MM.1S (cell line): Measurements from ENCODE around the gene TRIM8.
"Not testable (repeated sequence)": the region's sequence is repeated elsewhere in the genome, so short reads cannot be mapped to it uniquely, and the experiment has no call there.

ENCODE experiments used
- DNase-seq: peaks from one replicate; pipeline ENCODE4 v3.0.0-alpha.2; 2015
- H2AFZ ChIP-seq: fragments of 300-600 bp; sonication (generic); 2 replicates; pipeline ENCODE4 v1.6.0; 2016; ENCODE audit warnings: antibody characterized with exemption, low read length
- H3F3A ChIP-seq: fragments of 300-600 bp; sonication (generic); 2 replicates; pipeline ENCODE4 v1.6.1; 2016; ENCODE audit warnings: mild to moderate bottlenecking, antibody characterized with exemption, low read length, moderate library complexity, mixed read lengths; ENCODE audit not compliant: insufficient read depth
- H3K27ac ChIP-seq: fragments of 300-600 bp; sonication (generic); 2 replicates; pipeline ENCODE4 v1.5.1; 2016; ENCODE audit warnings: mild to moderate bottlenecking, low read length
- H3K27me3 ChIP-seq: fragments of 300-600 bp; sonication (generic); replicated peaks from 2 replicates; pipeline ENCODE4 v1.6.0; 2016; ENCODE audit warnings: low read length; ENCODE audit not compliant: insufficient read depth
- H3K36me3 ChIP-seq: fragments of 300-600 bp; sonication (generic); replicated peaks from 2 replicates; pipeline ENCODE4 v1.6.1; 2016; ENCODE audit warnings: mild to moderate bottlenecking, low read length, mixed read lengths; ENCODE audit not compliant: insufficient read depth
- H3K4me1 ChIP-seq: fragments of 300-600 bp; sonication (generic); 2 replicates; pipeline ENCODE4 v1.6.1; 2016; ENCODE audit warnings: low read length, mixed read lengths
- H3K4me2 ChIP-seq: fragments of 300-600 bp; sonication (generic); 2 replicates; pipeline ENCODE4 v1.6.0; 2016; ENCODE audit warnings: low read depth, low read length
- H3K4me3 ChIP-seq: fragments of 300-600 bp; sonication (generic); 2 replicates; pipeline ENCODE4 v1.5.1; 2016; ENCODE audit warnings: low read length, mixed read lengths
- H3K79me2 ChIP-seq: fragments of 300-600 bp; sonication (generic); 2 replicates; pipeline ENCODE4 v1.6.1; 2016; ENCODE audit warnings: mixed run types, low read length, mixed read lengths
- H3K9ac ChIP-seq: fragments of 300-600 bp; sonication (generic); 2 replicates; pipeline ENCODE4 v1.6.1; 2016; ENCODE audit warnings: low read length, mixed read lengths
- H3K9me2 ChIP-seq: fragments of 300-600 bp; sonication (generic); replicated peaks from 2 replicates; pipeline ENCODE4 v1.6.1; 2016; ENCODE audit warnings: mild to moderate bottlenecking, low read length, mixed read lengths; ENCODE audit not compliant: insufficient read depth
- H3K9me3 ChIP-seq: fragments of 300-600 bp; sonication (generic); replicated peaks from 2 replicates; pipeline ENCODE4 v1.6.1; 2016; ENCODE audit warnings: mild to moderate bottlenecking, low read length, mixed read lengths; ENCODE audit not compliant: insufficient read depth
- H4K20me1 ChIP-seq: fragments of 300-600 bp; sonication (generic); 2 replicates; pipeline ENCODE4 v1.6.1; 2016; ENCODE audit warnings: mild to moderate bottlenecking, low read length, moderate library complexity, mixed read lengths; ENCODE audit not compliant: insufficient read depth
- CTCF ChIP-seq: fragments of 300-600 bp; sonication (generic); IDR thresholded peaks from 2 replicates; pipeline ENCODE4 v1.5.1; 2016; ENCODE audit warnings: antibody characterized with exemption, low read length, mixed read lengths
- EZH2 ChIP-seq: fragments of 300-600 bp; sonication (generic); optimal IDR thresholded peaks from 2 replicates; pipeline ENCODE3; 2017; ENCODE audit warnings: low read depth, mild to moderate bottlenecking, antibody characterized with exemption, low read length, mixed read lengths
- EZH2phosphoT487 ChIP-seq: fragments of 300-600 bp; sonication (generic); IDR thresholded peaks from 2 replicates; pipeline ENCODE4 v1.6.1; 2018; ENCODE audit warnings: antibody characterized with exemption, low read length

The TRIM8 gene

GRCh38 chr10:102660888-102661657, 16.8 kb downstream of the TRIM8 start:
- H4K20me1 ChIP-seq, result no peaks in the 10 kb centered on the region
- peak overlapping the region; percentile 25; the same call in 1 of the 2 replicates for H2AFZ ChIP-seq
- H3K27ac ChIP-seq, result peak overlapping the region; percentile 78
- peaks cover 18% of the 10 kb centered on the region for H3K4me1 ChIP-seq
- no peaks in the 10 kb centered on the region for H3K9me3 ChIP-seq
- H3K9ac ChIP-seq, result peak overlapping the region; percentile 53
- H3K79me2 ChIP-seq, result peaks cover 6% of the 10 kb centered on the region; the same call in 1 of the 2 replicates
- peak overlapping the region; percentile 32 for H3K4me3 ChIP-seq
- no peaks in the 10 kb centered on the region for H3K27me3 ChIP-seq
- H3K9me2 ChIP-seq, result no peaks in the 10 kb centered on the region
- TF ChIP-seq EZH2, result no peak
- no peak for TF ChIP-seq CTCF
- TF ChIP-seq EZH2phosphoT487, result no peak
- no peaks in the 10 kb centered on the region for H3K36me3 ChIP-seq
- H3F3A ChIP-seq, result peaks cover 26% of the 10 kb centered on the region
- peak; percentile 87 for DNase-seq
- peak overlapping the region; percentile 73 for H3K4me2 ChIP-seq

- Histone ChIP-seq H3K9ac (peak overlapping the region; percentile 53; the same call in 1 of the 2 replicates), H3F3A (peaks cover 26% of the 10 kb centered on the region), H3K79me2 (peaks cover under 1% of the 10 kb centered on the region; the same call in 1 of the 2 replicates), H3K27me3 (no peaks in the 10 kb centered on the region), H3K4me3 (peak overlapping the region; percentile 28), H2AFZ (peak overlapping the region; percentile 25; the same call in 1 of the 2 replicates), H3K36me3 (no peaks in the 10 kb centered on the region), H3K9me3 (no peaks in the 10 kb centered on the region), H4K20me1 (no peaks in the 10 kb centered on the region), H3K27ac (peak overlapping the region; percentile 78; the same call in 1 of the 2 replicates), H3K9me2 (no peaks in the 10 kb centered on the region), H3K4me2 (peak overlapping the region; percentile 73), H3K4me1 (peaks cover 18% of the 10 kb centered on the region)
- TF ChIP-seq EZH2 (no peak), EZH2phosphoT487 (no peak), CTCF (no peak)
- no peak for DNase-seq
Measured at GRCh38 chr10:102661658-102662028, 17.4 kb downstream of the TRIM8 start.

- no peak for DNase-seq
- H3K27me3 ChIP-seq, result no peaks in the 10 kb centered on the region
- H3K9ac ChIP-seq, result no peak overlapping the region
Measured at GRCh38 chr10:102665904-102666509, 21.7 kb downstream of the TRIM8 start.

DNA sequence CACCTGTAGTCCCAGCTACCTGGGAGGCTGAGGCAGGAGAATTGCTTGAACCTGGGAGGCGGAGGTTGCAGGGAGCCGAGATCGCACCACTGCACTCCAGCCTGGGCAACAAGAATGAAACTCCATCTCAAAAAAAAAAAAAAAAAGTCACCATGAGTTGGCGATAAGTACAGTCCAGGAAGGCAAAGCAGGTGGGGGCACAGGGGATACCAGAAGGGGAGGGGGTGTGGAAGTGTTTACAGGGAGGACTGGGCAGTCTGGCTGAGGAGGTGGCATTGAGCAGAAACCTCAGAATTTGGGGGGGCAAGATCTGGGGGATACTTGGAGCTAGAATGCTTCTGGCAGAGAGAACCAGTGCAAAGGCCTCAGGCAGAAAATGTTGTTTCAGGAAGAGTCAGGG, 23.1 kb downstream of the TRIM8 start:
- not testable (repeated sequence) for H3K9me2 ChIP-seq, H3K36me3 ChIP-seq, H3K9me3 ChIP-seq, H3F3A ChIP-seq, H3K27me3 ChIP-seq, H3K4me3 ChIP-seq, DNase-seq, H4K20me1 ChIP-seq, H3K4me2 ChIP-seq, H3K9ac ChIP-seq, H3K4me1 ChIP-seq, H3K27ac ChIP-seq, H2AFZ ChIP-seq, H3K79me2 ChIP-seq

More at GRCh38 chr10:102665904-102666509, 21.7 kb downstream of the TRIM8 start:
- Histone ChIP-seq H4K20me1 (no peaks in the 10 kb centered on the region), H2AFZ (no peak overlapping the region), H3K4me3 (no peak overlapping the region), H3K4me2 (no peak overlapping the region), H3K9me2 (no peaks in the 10 kb centered on the region), H3F3A (0 out of 2 replicates have a peak, but pooled peaks cover 3% of the 10 kb centered on the region), H3K79me2 (no peaks in the 10 kb centered on the region), H3K27ac (no peak overlapping the region), H3K4me1 (peaks cover 7% of the 10 kb centered on the region), H3K9me3 (no peaks in the 10 kb centered on the region), H3K36me3 (no peaks in the 10 kb centered on the region)
- TF ChIP-seq EZH2 (no peak), EZH2phosphoT487 (no peak), CTCF (no peak)
